ENCODE data around the gene CDC14B.

CDC14B gene

DNA sequence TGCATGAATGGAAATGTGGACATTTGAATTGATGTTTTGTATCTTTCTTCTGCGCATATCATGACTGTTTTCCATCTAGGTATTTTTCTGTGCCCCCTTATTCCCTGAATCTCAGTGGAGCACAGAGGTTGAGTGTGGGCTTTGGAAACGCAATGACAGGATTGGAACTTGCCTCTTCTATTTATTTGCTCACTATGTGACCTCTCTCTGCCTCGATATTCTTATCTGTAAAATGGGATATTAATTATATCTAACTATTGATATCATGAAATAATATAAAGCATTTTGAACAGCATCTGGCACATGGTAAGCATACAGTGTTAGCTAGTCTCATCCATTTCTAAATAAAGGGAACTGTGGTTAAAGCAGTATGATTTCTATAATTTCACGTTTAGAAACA, 143.6 kb downstream of the CDC14B start:
- no peaks in the 10 kb centered on the region for H3K9me3 Mint-ChIP-seq
- intact Hi-C loops (cut with micrococcal nuclease) = no loop called here
- H3K27ac Mint-ChIP-seq = no peak overlapping the region

DNA sequence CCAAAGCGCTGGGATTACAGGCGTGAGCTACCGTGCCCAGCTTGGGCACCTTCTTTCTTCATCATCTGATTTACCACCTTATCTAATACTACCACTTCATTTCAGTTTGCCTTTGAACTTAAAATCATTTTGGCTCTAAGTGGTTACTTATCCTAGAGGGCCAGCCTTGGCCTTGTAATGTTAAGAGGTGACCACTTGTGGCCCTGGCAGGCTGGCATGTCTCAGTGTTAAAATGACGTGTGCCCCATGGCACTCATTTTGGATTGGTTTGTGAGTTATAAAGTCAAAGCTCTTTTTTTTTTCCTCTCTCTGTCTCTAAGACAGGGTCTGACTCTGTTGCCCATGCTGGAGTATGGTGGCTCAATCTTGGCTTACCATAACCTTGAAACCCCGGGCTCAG, 151.9 kb downstream of the CDC14B start:
- Mint-ChIP-seq H3K9me3 (no peaks in the 10 kb centered on the region), H3K27ac (no peak overlapping the region), H3K27me3 (no peaks in the 10 kb centered on the region), H3K4me1 (ENCODE audit: low read depth) (no peaks in the 10 kb centered on the region), H3K4me3 (no peak overlapping the region), H3K36me3 (ENCODE audit: low read depth) (peaks cover 6% of the 10 kb centered on the region)
- intact Hi-C loops (cut with micrococcal nuclease) = no loop called here

More for the DNA sequence above, 143.6 kb downstream of the CDC14B start:
- Mint-ChIP-seq H3K36me3 (ENCODE audit: low read depth) (peaks cover 4% of the 10 kb centered on the region), H3K4me3 (no peak overlapping the region), H3K4me1 (ENCODE audit: low read depth) (no peaks in the 10 kb centered on the region), H3K27me3 (no peaks in the 10 kb centered on the region)

DNA sequence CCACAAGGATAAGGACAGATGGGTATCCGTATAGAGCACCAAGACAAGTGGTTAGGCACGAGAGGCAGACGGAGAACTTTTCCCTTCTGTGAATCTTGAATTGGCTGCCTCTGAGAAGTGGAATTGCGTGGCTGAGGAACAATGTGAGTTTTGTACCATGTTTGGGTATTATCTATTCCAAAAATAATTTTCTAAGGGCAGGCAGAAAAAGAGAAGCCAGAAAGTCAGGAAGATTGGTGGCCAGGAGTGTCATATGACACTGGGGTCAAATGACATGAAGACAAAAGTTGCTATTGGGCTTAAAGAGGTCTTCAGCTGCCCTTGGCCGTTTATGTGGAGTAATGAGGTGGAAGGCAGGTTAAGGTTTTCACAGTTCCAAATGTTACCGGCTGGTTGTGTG, 155.2 kb downstream of the CDC14B start:
- H3K36me3 Mint-ChIP-seq (ENCODE audit: low read depth) = no peaks in the 10 kb centered on the region
- H3K27ac Mint-ChIP-seq = no peak overlapping the region
- no peaks in the 10 kb centered on the region for H3K4me1 Mint-ChIP-seq (ENCODE audit: low read depth)

DNA sequence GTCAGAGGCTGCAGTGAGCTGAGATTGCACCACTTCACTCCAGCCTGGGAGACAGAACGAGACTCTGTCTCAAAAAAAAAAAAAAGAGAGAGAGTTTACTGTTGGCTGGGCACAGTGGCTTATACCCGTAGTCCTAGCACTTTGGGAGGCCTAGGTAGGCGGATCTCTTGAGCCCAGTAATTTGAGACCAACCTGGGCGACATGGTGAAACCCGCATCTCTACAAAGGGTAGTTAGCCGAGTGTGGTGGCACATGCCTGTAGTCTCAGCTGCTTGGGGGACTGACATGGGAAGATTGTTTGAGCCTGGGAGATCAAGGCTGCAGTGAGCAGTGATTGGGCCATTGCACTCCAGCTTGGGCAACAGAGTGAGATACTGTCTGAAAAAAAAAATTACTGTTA, 157.1 kb downstream of the CDC14B start:
- Mint-ChIP-seq H3K4me1 (ENCODE audit: low read depth) (no peaks in the 10 kb centered on the region), H3K4me3 (no peak overlapping the region), H3K36me3 (ENCODE audit: low read depth) (no peaks in the 10 kb centered on the region), H3K27ac (no peak overlapping the region), H3K27me3 (no peaks in the 10 kb centered on the region), H3K9me3 (no peaks in the 10 kb centered on the region)
- intact Hi-C loops (cut with micrococcal nuclease) = no loop called here

More for the DNA sequence above, 155.2 kb downstream of the CDC14B start:
- intact Hi-C loops (cut with micrococcal nuclease) = no loop called here
- H3K9me3 Mint-ChIP-seq = no peaks in the 10 kb centered on the region
- H3K27me3 Mint-ChIP-seq = no peaks in the 10 kb centered on the region
- no peak overlapping the region for H3K4me3 Mint-ChIP-seq

DNA sequence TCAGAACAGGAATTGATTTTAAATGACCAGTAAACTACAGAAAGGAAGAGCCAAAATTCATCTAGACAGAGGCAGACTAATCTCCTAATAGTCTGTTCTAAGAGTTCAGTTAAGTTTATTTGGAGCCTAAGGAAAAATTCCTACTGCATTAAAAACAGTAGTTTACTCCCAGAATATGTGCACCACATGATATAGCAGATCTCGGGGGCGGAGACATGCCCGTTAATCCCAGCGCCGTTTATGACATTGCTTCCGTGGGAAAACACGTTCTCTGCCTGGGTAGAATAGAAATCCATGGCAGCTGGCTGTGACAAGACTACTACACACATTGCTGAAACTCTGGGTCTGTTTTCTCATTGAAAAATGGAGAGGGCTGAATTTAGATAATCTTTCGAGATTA, 158.3 kb downstream of the CDC14B start:
- H3K9me3 Mint-ChIP-seq = no peaks in the 10 kb centered on the region
- H3K4me3 Mint-ChIP-seq = no peak overlapping the region
- H3K27ac Mint-ChIP-seq = no peak overlapping the region
- no peaks in the 10 kb centered on the region for H3K4me1 Mint-ChIP-seq (ENCODE audit: low read depth)
- no peaks in the 10 kb centered on the region for H3K36me3 Mint-ChIP-seq (ENCODE audit: low read depth)
- H3K27me3 Mint-ChIP-seq = no peaks in the 10 kb centered on the region
- intact Hi-C loops (cut with micrococcal nuclease) = no loop called here

DNA sequence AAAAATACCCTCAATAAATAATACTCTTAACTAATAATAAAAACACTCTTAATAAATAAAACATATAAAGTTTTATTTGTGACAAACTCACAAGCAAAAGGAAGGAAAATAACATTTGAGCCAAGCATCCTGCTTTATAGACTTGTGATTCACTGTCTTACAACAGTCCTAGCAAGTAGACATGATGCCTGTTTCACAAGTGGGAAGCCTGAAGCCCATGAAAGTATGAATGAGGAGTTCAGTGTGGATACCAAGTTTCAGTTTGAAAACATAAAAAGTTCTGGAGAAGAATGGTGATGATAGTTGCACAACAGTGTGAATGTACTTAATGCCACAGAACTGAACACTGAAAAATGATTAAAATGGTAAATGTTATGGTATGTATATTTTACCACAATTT, 158.8 kb downstream of the CDC14B start:
- Mint-ChIP-seq H3K27ac (no peak overlapping the region), H3K4me1 (ENCODE audit: low read depth) (no peaks in the 10 kb centered on the region), H3K27me3 (no peaks in the 10 kb centered on the region), H3K9me3 (no peaks in the 10 kb centered on the region), H3K4me3 (no peak overlapping the region), H3K36me3 (ENCODE audit: low read depth) (no peaks in the 10 kb centered on the region)
- intact Hi-C loops (cut with micrococcal nuclease) = no loop called here

DNA sequence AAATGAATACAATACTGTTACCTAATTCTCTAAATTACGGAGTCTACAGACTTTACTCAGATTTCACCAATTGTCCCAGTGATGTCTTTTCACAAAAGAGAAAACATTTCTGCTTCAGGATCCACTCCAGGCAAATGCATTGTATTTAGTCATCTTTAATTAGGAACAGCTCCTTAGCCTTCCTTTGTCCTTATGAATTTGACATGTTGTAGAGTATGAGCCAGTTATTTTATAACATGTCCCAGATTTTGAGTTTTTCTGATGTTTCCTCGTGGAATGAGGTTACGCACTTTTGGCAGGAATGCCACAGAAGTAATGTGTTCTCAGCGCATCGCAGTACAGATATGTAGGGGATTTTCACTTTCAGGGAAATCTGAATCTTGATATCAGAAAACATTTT, 159.2 kb downstream of the CDC14B start:
- Mint-ChIP-seq H3K27me3 (no peaks in the 10 kb centered on the region), H3K27ac (no peak overlapping the region), H3K36me3 (ENCODE audit: low read depth) (no peaks in the 10 kb centered on the region), H3K9me3 (no peaks in the 10 kb centered on the region), H3K4me3 (no peak overlapping the region), H3K4me1 (ENCODE audit: low read depth) (no peaks in the 10 kb centered on the region)
- intact Hi-C loops (cut with micrococcal nuclease) = no loop called here

DNA sequence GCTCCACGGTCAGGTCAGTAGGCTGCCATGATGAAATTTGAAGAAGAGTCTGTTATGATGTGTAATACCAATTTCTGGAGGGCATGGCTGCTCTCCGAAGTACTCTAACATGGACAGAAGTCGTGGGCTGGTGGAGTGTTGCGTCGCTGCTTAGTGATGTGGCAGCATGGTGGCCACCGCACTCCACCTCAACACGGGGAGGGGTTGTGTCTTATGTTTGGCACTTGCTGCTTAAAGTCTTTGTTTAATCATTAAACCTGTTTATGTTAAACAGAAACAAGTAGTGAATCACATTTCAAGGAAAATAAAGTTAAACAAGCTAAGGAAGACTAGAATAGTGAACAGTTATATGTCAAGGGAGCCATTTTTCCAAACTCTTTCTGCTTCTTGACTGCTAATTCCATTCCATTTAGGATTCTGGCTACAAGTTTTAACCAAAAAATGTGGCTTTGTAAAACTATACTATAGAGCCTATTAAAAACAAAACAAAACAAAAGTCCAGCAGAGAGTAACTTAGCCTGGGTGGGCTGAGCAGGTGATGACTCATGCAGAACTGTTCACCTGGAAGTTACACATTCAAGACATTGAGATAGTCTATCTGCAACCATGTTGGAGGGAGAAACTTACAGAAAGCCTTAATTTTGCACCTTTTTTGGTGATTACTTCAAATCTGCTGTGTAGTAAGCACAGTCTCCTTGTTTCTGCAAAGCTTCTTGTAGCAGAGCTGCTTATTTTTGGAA, 160.2 kb downstream of the CDC14B start:
- intact Hi-C loops (cut with micrococcal nuclease) = loop anchor here (10.0 kb wide), 1 partner anchor 105 kb away; no protein-coding TSS in a partner anchor
- H3K27ac Mint-ChIP-seq = no peak overlapping the region
- H3K4me1 Mint-ChIP-seq (ENCODE audit: low read depth) = no peaks in the 10 kb centered on the region
- no peaks in the 10 kb centered on the region for H3K9me3 Mint-ChIP-seq
- no peaks in the 10 kb centered on the region for H3K36me3 Mint-ChIP-seq (ENCODE audit: low read depth)
- no peak overlapping the region for H3K4me3 Mint-ChIP-seq
- H3K27me3 Mint-ChIP-seq = peaks cover 2% of the 10 kb centered on the region

DNA sequence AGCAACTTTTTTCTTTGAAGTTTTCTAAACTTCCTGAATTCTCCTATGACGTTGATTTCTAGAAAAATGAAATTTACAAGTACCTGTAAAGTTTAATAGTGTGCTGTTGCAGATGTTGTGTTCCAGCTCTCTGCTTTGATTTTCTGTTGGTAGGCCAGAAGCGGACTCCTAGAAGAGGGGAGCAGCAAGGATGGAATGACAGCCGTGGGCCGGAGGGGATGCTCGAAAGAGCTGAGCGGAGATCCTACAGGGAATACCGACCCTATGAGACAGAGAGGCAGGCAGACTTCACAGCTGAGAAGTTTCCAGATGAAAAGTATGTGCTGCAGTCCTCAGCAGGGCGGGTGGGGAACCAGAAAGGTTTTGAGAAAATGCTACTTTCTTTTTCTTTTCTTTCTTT, 161.4 kb downstream of the CDC14B start:
- Mint-ChIP-seq H3K27me3 (peaks cover 12% of the 10 kb centered on the region), H3K36me3 (ENCODE audit: low read depth) (no peaks in the 10 kb centered on the region), H3K27ac (no peak overlapping the region), H3K4me3 (no peak overlapping the region), H3K9me3 (no peaks in the 10 kb centered on the region), H3K4me1 (ENCODE audit: low read depth) (no peaks in the 10 kb centered on the region)
- intact Hi-C loops (cut with micrococcal nuclease) = loop anchor here (10.0 kb wide), 1 partner anchor 107 kb away; no protein-coding TSS in a partner anchor

DNA sequence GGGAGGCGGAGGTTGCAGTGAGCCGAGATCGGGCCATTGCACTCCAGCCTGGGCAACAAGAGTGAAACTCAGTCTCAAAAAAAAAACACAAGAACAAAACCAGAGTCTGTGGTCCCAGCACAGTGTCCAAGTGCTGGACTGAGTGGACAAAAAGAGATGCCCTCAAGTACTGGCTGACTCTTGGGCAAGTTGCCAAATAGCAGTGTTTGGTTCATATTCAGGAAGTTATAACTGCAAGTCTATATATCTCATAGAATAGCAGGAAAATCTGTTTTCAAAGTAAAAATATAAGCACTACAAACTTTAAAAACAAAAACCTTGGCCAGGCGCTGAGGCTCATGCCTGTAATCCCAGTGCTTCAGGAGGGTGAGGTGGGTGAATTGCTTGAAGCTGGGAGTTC, 162.4 kb downstream of the CDC14B start:
- Mint-ChIP-seq H3K9me3 (no peaks in the 10 kb centered on the region), H3K27me3 (peaks cover 19% of the 10 kb centered on the region), H3K36me3 (ENCODE audit: low read depth) (no peaks in the 10 kb centered on the region), H3K4me3 (no peak overlapping the region), H3K27ac (no peak overlapping the region), H3K4me1 (ENCODE audit: low read depth) (no peaks in the 10 kb centered on the region)
- intact Hi-C loops (cut with micrococcal nuclease) = loop anchor here (10.0 kb wide), 1 partner anchor 108 kb away; no protein-coding TSS in a partner anchor

DNA sequence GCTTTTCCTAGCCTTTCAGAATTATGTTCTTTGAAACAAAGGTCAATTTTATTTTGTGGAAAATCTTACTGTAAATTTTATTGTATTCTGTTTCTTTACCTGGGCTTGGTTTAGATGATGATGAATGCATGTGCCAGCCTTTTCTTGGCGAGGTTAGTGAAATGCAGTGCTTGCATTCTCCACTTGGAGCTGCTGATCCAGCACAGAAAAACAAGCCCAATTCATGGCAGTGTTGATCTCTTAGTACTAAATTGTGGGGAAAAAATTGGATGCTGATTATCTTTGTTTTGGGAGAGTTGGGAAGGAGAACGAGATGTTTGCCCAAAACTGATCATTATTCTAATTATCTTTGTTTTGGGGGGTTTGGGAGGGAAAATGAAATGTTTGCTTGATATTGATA, 166.0 kb downstream of the CDC14B start:
- Mint-ChIP-seq H3K27me3 (peaks cover 46% of the 10 kb centered on the region), H3K36me3 (ENCODE audit: low read depth) (no peaks in the 10 kb centered on the region), H3K4me3 (no peak overlapping the region), H3K27ac (no peak overlapping the region), H3K4me1 (ENCODE audit: low read depth) (peaks cover 19% of the 10 kb centered on the region), H3K9me3 (no peaks in the 10 kb centered on the region)
- intact Hi-C loops (cut with micrococcal nuclease) = loop anchor here (10.0 kb wide), 1 partner anchor 111 kb away; no protein-coding TSS in a partner anchor

DNA sequence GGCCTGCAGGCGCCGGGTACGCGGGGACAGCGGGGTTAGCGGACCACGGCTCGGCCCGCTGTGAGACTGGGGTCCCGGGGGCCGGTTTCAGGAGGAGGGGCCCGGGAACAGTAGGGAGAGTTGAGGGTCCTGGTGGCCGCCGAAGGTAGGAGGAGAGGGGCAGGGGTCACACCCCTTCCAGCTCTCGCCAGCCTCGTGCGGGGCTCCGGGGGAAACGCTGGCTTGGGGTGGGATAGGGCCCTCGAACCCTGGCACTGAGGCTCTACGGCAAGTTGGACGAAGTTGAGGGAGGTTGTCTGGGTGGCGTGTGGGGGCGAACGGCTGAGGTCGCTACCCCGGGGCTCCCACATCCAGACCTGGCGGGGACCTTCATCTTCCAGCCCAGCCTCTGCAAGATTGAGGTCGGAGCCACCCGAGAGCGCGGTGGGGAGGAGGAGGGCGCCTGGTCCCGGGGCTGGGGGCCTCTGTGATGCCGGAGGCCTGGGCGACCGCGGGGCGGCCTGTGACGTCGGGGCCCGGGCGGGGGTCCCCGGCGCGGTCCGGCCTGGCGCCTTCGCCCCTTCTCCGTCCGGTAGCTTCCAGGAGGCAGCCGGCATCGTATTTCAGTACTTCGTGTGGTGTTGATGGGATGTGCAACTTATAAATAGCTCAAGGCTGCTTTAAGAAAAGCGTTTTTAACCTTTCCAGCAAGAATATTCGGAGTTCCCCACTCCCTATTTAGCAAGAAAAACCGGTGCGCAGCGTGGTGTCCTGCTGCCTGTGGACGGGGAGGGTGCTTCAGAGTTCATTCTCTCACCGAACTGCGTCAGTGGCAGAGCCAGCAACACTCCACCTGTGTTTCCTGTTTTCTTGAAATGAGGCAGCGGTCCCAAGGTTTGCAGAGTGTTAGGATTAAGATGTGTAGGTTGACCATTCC, 168.8 kb downstream of the CDC14B start:
- Mint-ChIP-seq H3K4me3 (peak overlapping the region; percentile 74), H3K9me3 (no peaks in the 10 kb centered on the region), H3K4me1 (ENCODE audit: low read depth) (peaks cover 19% of the 10 kb centered on the region), H3K27me3 (peaks cover 60% of the 10 kb centered on the region), H3K36me3 (ENCODE audit: low read depth) (no peaks in the 10 kb centered on the region), H3K27ac (peak overlapping the region; percentile 62)
- intact Hi-C loops (cut with micrococcal nuclease) = loop anchor here (1.0 to 10.0 kb wide), 3 partner anchors 33 to 204 kb away; partner anchors contain the start of genes PRXL2C and ZNF367

Data from dendritic cell treated with granulocyte-macrophage colony-stimulating factor and Interleukin-4, amounts not matched to agents 40 ng/mL and 50 ng/mL, for 4 days (primary cell).